ENCODE measurements around the gene KLF3.
A peak's percentile ranks its signal among the peaks of the same experiment; 100 is the strongest.

The KLF3 gene

GRCh38 chr4:38673130-38673978, 9.4 kb downstream of the KLF3 start:
- ChIA-PET POLR2A (interaction anchor here (0.7 kb wide), 1 partner anchor 358 kb away, joined by 4 read pairs; no protein-coding TSS in a partner anchor), CTCF (interaction anchor here (0.6 to 4.2 kb wide), 3 partner anchors 462 to 688 kb away, joined by 3 to 33 read pairs (median 5); no protein-coding TSS in a partner anchor)
- Histone ChIP-seq H3K9me3 (ENCODE audit: control insufficient read depth, insufficient read depth, low read depth, low read length) (no peaks in the 10 kb centered on the region), H3K4me1 (ENCODE audit: control insufficient read depth, insufficient read depth, low read length) (peaks cover 12% of the 10 kb centered on the region), H3K4me3 (ENCODE audit: low read depth, low read length) (no peak overlapping the region), H3K27ac (ENCODE audit: extremely low read depth, low read depth, low read length) (peak overlapping the region; percentile 26), H3K36me3 (ENCODE audit: control insufficient read depth in 2 of 2, insufficient read depth in 1 of 2, low read length in 2 of 2) (no peaks in the 10 kb centered on the region)
- peak; percentile 98 for TF ChIP-seq KLF1 (tag by site-specific recombination; IDR thresholded peaks at IDR 0.05)
- peak; percentile 68 for TF ChIP-seq ZFHX2 (tag by site-specific recombination; conservative IDR thresholded peaks at IDR 0.05)
- peak; percentile 48; the same call in 1 of the 2 replicates for TF ChIP-seq KLF17 (tag by site-specific recombination; IDR thresholded peaks at IDR 0.05)
- TF ChIP-seq ZNF513 (tag by site-specific recombination; IDR thresholded peaks at IDR 0.05) = no peak
- TF ChIP-seq SP3 (tag by site-specific recombination; IDR thresholded peaks at IDR 0.05) = peak; percentile 81
- TF ChIP-seq KLF7 (tag by site-specific recombination; IDR thresholded peaks at IDR 0.05; ENCODE audit: borderline replicate concordance) = peak; percentile 73; the same call in 1 of the 2 replicates
- peak; percentile 90 for TF ChIP-seq PRDM10 (tag by site-specific recombination; IDR thresholded peaks at IDR 0.05)
- peak; percentile 90 for TF ChIP-seq PRDM6 (tag by site-specific recombination; IDR thresholded peaks at IDR 0.05)
- TF ChIP-seq SP2 (tag by site-specific recombination; IDR thresholded peaks at IDR 0.05) = peak; percentile 49
- TF ChIP-seq EGR2 (tag by site-specific recombination; IDR thresholded peaks at IDR 0.05; ENCODE audit: low read depth) = peak; percentile 37; the same call in 1 of the 2 replicates
- no peak for TF ChIP-seq ZNF404 (tag by site-specific recombination; IDR thresholded peaks at IDR 0.05)

- peaks cover 12% of the 10 kb centered on the region for H3K4me1 ChIP-seq (ENCODE audit: control insufficient read depth, insufficient read depth, low read length)
- no peak overlapping the region for H3K4me3 ChIP-seq (ENCODE audit: low read depth, low read length)
- peaks cover 0 to 5% of the 10 kb centered on the region in 2 experiments; a peak in 1 of 3 replicates for H3K36me3 ChIP-seq (ENCODE audit: control insufficient read depth in 2 of 2, insufficient read depth in 1 of 2, low read length in 2 of 2)
- no peak overlapping the region for H3K27ac ChIP-seq (ENCODE audit: extremely low read depth, low read depth, low read length)
- CTCF ChIA-PET = interaction anchor here (0.5 to 4.2 kb wide), 21 partner anchors 8 to 875 kb away, joined by 3 to 33 read pairs (median 3); no protein-coding TSS in a partner anchor
- H3K9me3 ChIP-seq (ENCODE audit: control insufficient read depth, insufficient read depth, low read depth, low read length) = no peaks in the 10 kb centered on the region
- POLR2A ChIA-PET = interaction anchor here (0.7 kb wide), 1 partner anchor 359 kb away, joined by 4 read pairs; no protein-coding TSS in a partner anchor
- TF ChIP-seq PRDM4 (tag by site-specific recombination; IDR thresholded peaks at IDR 0.05) (peak; percentile 14; the same call in 1 of the 2 replicates), ZBTB6 (tag by site-specific recombination; IDR thresholded peaks at IDR 0.05) (no peak), YY2 (tag by site-specific recombination; IDR thresholded peaks at IDR 0.05) (no peak), MEIS1 (CRISPR knock-in tag; IDR thresholded peaks at IDR 0.05; ENCODE audit: borderline replicate concordance) (peak; percentile 57; the same call in 1 of the 2 replicates), ZNF585B (tag by site-specific recombination; IDR thresholded peaks at IDR 0.05) (no peak), ZNF549 (tag by site-specific recombination; IDR thresholded peaks at IDR 0.05) (no peak), ZNF416 (tag by site-specific recombination; IDR thresholded peaks at IDR 0.05) (no peak), ZNF366 (tag by site-specific recombination; conservative IDR thresholded peaks at IDR 0.05) (0 out of 2 replicates have a peak, but pooled peaks have one; percentile 37)
Measured at GRCh38 chr4:38674258-38675144, 10.5 kb downstream of the KLF3 start.
